PC-3 (cell line): ENCODE measurements around the gene PLPPR2. TPM values are rescaled to one million over a fixed set of nuclear protein-coding genes. Genes with fewer than 3 reads are reported as not detected.

Experiments
- ATAC-seq: fragments of 200-7000 bp; cut with Tn5 transposase; 2 replicates; pipeline ENCODE4 v1.9.1; 2020; ENCODE audit warnings: mild to moderate bottlenecking, moderate library complexity
- BruUV-seq: library from RNA; stranded (reverse); fragments of 400-500 nt; replicated peaks from 2 replicates; lab custom pipeline; 2021; lab: Mats Ljungman, UMichigan
- CTCF ChIA-PET: fragments of 300-600 bp; sonication (Branson Sonifier 250); formaldehyde crosslinking; loops from one replicate; lab custom pipeline; 2022; ENCODE audit warnings: antibody characterized with exemption; lab: Charles Lee
- POLR2A ChIA-PET: fragments of 300-600 bp; sonication (Branson Sonifier 250); formaldehyde crosslinking; loops from one replicate; lab custom pipeline; 2022; ENCODE audit warnings: antibody characterized with exemption; ENCODE audit not compliant: unreplicated experiment; lab: Charles Lee
- DNase-seq: peaks from one replicate; pipeline ENCODE4 v3.0.0-alpha.2; 2015
- H2AFZ ChIP-seq: fragments of 300-600 bp; sonication (generic); 2 replicates; pipeline ENCODE4 v1.6.0; 2016; ENCODE audit warnings: antibody characterized with exemption, low read length
- H3F3A ChIP-seq: fragments of 300-600 bp; sonication (generic); one replicate; pipeline ENCODE4 v1.6.0; 2017; ENCODE audit warnings: antibody characterized with exemption, low read length, control low read depth, mild to moderate bottlenecking; ENCODE audit not compliant: unreplicated experiment
- H3K27ac ChIP-seq: fragments of 300-600 bp; sonication (generic); 2 replicates; pipeline ENCODE4 v1.5.1; 2016; ENCODE audit warnings: mild to moderate bottlenecking, low read length
- H3K27me3 ChIP-seq: fragments of 300-600 bp; sonication (generic); 2 replicates; pipeline ENCODE4 v1.6.1; 2016; ENCODE audit warnings: low read length, mixed read lengths
- H3K36me3 ChIP-seq: fragments of 300-600 bp; sonication (generic); 2 replicates; pipeline ENCODE4 v1.6.1; 2016; ENCODE audit warnings: low read depth, mixed run types, low read length, mixed read lengths
- H3K4me1 ChIP-seq: fragments of 300-600 bp; sonication (generic); 2 replicates; pipeline ENCODE4 v1.5.1; 2016; ENCODE audit warnings: low read length; ENCODE audit not compliant: insufficient read depth
- H3K4me2 ChIP-seq: fragments of 300-600 bp; sonication (generic); 2 replicates; pipeline ENCODE4 v1.6.0; 2016; ENCODE audit warnings: low read length
- H3K4me3 ChIP-seq: fragments of 300-600 bp; sonication (generic); 2 replicates; pipeline ENCODE4 v1.5.1; 2016; ENCODE audit warnings: mild to moderate bottlenecking, low read length, mixed read lengths
- H3K79me2 ChIP-seq: fragments of 300-600 bp; sonication (generic); 2 replicates; pipeline ENCODE4 v1.6.1; 2017; ENCODE audit warnings: low read length, mixed read lengths
- H3K9ac ChIP-seq: fragments of 300-600 bp; sonication (generic); 2 replicates; pipeline ENCODE4 v1.6.0; 2016; ENCODE audit warnings: mild to moderate bottlenecking, low read length
- H3K9me2 ChIP-seq: fragments of 300-600 bp; sonication (generic); replicated peaks from 2 replicates; pipeline ENCODE4 v1.6.1; 2016; ENCODE audit warnings: mixed run types, low read length, mixed read lengths
- H3K9me3 ChIP-seq: fragments of 300-600 bp; sonication (generic); 2 replicates; pipeline ENCODE4 v1.6.1; 2016; ENCODE audit warnings: low read length, mixed read lengths
- H4K20me1 ChIP-seq: fragments of 300-600 bp; sonication (generic); 2 replicates; pipeline ENCODE4 v1.6.1; 2016; ENCODE audit warnings: low read length, mixed read lengths
- CTCF ChIP-seq: fragments of 300-600 bp; sonication (generic); conservative IDR thresholded peaks from 2 replicates; pipeline ENCODE4 v1.5.1; 2017; ENCODE audit warnings: antibody characterized with exemption, low read depth, mild to moderate bottlenecking, low read length
- EZH2 ChIP-seq: fragments of 300-600 bp; sonication (generic); IDR thresholded peaks from one replicate; pipeline ENCODE4 v1.6.1; 2017; ENCODE audit warnings: antibody characterized with exemption, mild to moderate bottlenecking, low read length; ENCODE audit not compliant: unreplicated experiment
- EZH2phosphoT487 ChIP-seq: fragments of 300-600 bp; sonication (generic); IDR thresholded peaks from 2 replicates; pipeline ENCODE4 v1.6.1; 2018; ENCODE audit warnings: mild to moderate bottlenecking, antibody characterized with exemption, low read length, borderline replicate concordance
- intact Hi-C: fragments of 100-400 bp; cut with micrococcal nuclease; formaldehyde crosslinking; loops from 2 replicates; pipeline ENCODE4 v1.9.0; 2023
- total RNA-seq: library from RNA; depleted of rRNA; stranded (reverse); fragments of >200 nt; gene quantifications from 2 replicates; pipeline ENCODE4 v1.2.3, GENCODE V29; 2014

PLPPR2 gene
- total RNA-seq, 1 experiment from 2014 or later: 38.0 TPM

DNA sequence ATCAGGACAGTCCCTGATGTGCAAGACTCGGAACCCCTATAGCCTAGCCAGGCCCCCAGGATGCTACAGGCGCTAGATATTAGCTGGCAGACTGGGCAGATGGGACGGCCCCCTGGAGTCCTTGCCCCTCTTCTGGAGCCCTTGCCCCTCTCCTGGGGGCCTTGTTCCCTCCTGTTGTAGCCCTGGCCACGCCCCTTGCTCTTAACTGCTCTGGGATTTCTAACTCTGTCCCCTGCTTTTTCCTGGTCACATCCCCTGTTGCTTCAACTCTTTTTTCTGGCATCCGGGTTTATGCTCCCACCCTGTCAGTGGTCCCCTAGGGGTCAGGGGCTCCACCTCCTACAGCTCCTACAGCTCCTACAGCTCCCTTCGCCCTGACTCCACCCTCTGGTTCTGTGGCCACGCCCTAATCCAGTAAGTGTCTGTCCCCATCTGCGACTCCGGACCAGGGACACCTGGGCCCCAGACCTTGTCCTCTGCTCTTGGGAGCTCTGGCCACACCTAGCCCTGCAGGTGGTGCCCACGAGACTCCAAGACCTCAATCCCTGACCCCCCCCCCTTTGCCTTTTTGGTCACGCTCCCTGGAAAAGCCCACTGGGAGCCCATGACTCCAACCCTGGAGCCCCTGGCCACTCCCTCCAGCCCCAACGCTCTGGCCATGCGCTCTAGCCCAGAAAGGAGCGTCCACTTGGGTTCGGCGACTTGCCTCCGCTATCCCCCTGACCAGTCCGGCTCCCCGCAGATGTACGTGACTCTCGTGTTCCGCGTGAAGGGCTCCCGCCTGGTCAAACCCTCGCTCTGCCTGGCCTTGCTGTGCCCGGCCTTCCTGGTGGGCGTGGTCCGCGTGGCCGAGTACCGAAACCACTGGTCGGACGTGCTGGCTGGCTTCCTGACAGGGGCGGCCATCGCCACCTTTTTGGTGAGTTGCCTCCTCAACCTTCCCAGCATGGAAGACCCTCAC lies 6.8 kb downstream of the PLPPR2 start:
- Histone ChIP-seq H3K4me3 (no peak overlapping the region), H4K20me1 (no peaks in the 10 kb centered on the region), H3K36me3 (peaks cover 3% of the 10 kb centered on the region; the same call in 1 of the 2 replicates), H3K79me2 (no peaks in the 10 kb centered on the region), H2AFZ (no peak overlapping the region), H3K4me2 (no peak overlapping the region), H3K27me3 (no peaks in the 10 kb centered on the region), H3F3A (no peaks in the 10 kb centered on the region), H3K9ac (no peak overlapping the region), H3K9me2 (no peaks in the 10 kb centered on the region), H3K4me1 (no peaks in the 10 kb centered on the region), H3K9me3 (no peaks in the 10 kb centered on the region), H3K27ac (no peak overlapping the region)
- ATAC-seq (no peak), DNase-seq (no peak)
- no TSS peak for BruUV-seq
- intact Hi-C loops: no loop called here
- ChIA-PET CTCF (no interaction called here), POLR2A (no interaction called here)
- TF ChIP-seq EZH2phosphoT487: no peak
- TF ChIP-seq EZH2: no peak
- no peak for TF ChIP-seq CTCF

DNA sequence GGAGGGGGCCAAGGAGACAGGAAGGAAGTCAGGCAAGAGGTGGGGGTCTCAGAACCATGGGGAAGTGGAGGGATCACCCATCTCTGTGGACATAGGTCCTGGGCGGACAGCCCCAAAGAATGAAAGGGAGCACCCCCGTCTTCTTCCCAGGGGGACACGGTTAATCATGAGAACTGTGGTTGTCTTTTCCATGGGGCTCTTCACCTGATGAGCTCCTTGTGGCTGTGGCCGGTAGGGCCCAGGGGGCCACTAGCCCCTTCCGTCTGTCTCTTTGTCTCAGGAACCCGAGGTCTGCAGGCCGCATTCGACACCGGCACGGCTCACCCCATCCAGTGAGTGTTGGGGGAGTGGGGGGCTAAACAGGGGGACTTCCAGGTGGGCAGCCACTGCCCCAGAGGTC lies 8.6 kb downstream of the PLPPR2 start:
- TF ChIP-seq CTCF: no peak
- no peak for TF ChIP-seq EZH2
- TF ChIP-seq EZH2phosphoT487: no peak
- Histone ChIP-seq H3K27me3 (no peaks in the 10 kb centered on the region), H3K4me3 (no peak overlapping the region), H3K9me3 (no peaks in the 10 kb centered on the region), H3K4me2 (no peak overlapping the region), H3K9me2 (no peaks in the 10 kb centered on the region), H3K9ac (no peak overlapping the region), H3F3A (no peaks in the 10 kb centered on the region), H3K79me2 (no peaks in the 10 kb centered on the region), H3K27ac (no peak overlapping the region), H2AFZ (no peak overlapping the region), H3K36me3 (peaks cover 3% of the 10 kb centered on the region; the same call in 1 of the 2 replicates), H3K4me1 (no peaks in the 10 kb centered on the region), H4K20me1 (no peaks in the 10 kb centered on the region)
- ATAC-seq: no peak
- POLR2A ChIA-PET: no interaction called here
- intact Hi-C loops: no loop called here
- CTCF ChIA-PET: no interaction called here
- BruUV-seq: no TSS peak
- no peak for DNase-seq
